ENCODE measurements around the gene NFE2L1. TPM values are rescaled to one million over a fixed set of nuclear protein-coding genes. Genes with fewer than 3 reads are reported as not detected.

Gene NFE2L1
- total RNA-seq, 1 experiment from 2014 or later, result 161 TPM

DNA sequence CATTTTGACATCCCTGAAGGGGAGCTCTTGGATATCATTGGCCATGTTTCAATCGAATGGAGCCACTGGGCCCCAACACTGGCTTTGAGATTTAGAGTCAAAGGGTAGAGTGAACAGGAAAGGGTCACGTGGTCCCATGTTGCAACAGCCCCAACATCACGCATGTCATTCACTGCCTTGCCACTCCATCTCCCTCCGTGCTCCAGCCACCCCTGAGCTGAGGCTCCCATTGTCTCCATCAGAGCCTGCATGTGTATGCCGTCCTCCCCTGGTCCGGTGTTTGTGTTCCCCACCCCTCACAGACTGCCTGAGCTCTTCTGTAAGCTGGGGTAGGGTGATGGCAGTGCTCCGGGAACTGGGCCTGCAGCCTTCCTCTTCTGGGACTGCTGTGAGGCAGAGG, 12.1 kb downstream of the NFE2L1 start:
- H2BK20ac ChIP-seq (ENCODE audit: low read depth, low read length, poor library complexity, severe bottlenecking), result no peak overlapping the region
- no peak overlapping the region; a peak in 1 of 5 replicates for H3K4me3 Mint-ChIP-seq

More for the DNA sequence above, 12.1 kb downstream of the NFE2L1 start:
- H3K14ac ChIP-seq (ENCODE audit: insufficient read depth, low read length), result no peak overlapping the region
- Mint-ChIP-seq H3K4me1 (peaks cover 27 to 41% of the 10 kb centered on the region in 2 experiments), H3K9me3 (no peaks in the 10 kb centered on the region; a peak in 1 of 5 replicates), H3K27me3 (ENCODE audit: low read depth) (no peaks in the 10 kb centered on the region; the same call in 1 of the 2 replicates), H3K27ac (peak overlapping the region in 2 of 3 experiments; percentile 92 to 94; a peak in 6 of 7 replicates), H3K36me3 (ENCODE audit: insufficient read depth in 1 of 3, low read depth in 3 of 3) (peaks cover 64 to 91% (median 74%) of the 10 kb centered on the region in 3 experiments)
- TF ChIP-seq, protein P1, sequence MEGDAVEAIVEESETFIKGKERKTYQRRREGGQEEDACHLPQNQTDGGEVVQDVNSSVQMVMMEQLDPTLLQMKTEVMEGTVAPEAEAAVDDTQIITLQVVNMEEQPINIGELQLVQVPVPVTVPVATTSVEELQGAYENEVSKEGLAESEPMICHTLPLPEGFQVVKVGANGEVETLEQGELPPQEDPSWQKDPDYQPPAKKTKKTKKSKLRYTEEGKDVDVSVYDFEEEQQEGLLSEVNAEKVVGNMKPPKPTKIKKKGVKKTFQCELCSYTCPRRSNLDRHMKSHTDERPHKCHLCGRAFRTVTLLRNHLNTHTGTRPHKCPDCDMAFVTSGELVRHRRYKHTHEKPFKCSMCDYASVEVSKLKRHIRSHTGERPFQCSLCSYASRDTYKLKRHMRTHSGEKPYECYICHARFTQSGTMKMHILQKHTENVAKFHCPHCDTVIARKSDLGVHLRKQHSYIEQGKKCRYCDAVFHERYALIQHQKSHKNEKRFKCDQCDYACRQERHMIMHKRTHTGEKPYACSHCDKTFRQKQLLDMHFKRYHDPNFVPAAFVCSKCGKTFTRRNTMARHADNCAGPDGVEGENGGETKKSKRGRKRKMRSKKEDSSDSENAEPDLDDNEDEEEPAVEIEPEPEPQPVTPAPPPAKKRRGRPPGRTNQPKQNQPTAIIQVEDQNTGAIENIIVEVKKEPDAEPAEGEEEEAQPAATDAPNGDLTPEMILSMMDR (conservative IDR thresholded peaks at IDR 0.05), result no peak
- peaks cover 8% of the 10 kb centered on the region; the same call in 1 of the 2 replicates for H3K79me2 ChIP-seq (ENCODE audit: insufficient read depth, low read length)
- H3K79me1 ChIP-seq (ENCODE audit: insufficient read depth, low read depth, low read length, poor library complexity, severe bottlenecking), result peaks cover 4% of the 10 kb centered on the region
- no peak overlapping the region for H2BK5ac ChIP-seq (ENCODE audit: insufficient read length, low read length)
- no peak overlapping the region for H3K56ac ChIP-seq (ENCODE audit: insufficient read length, low read depth, low read length)
- H3K27ac ChIP-seq (ENCODE audit: insufficient read length, low read depth, low read length), result no peak overlapping the region
- H3K4me2 ChIP-seq (ENCODE audit: insufficient read depth, insufficient read length, low read length), result no peak overlapping the region
- H2BK12ac ChIP-seq (ENCODE audit: insufficient read length, low read depth, low read length), result no peak overlapping the region
- no peaks in the 10 kb centered on the region for H3K9me3 ChIP-seq (ENCODE audit: control insufficient read depth, low read depth, low read length)
- no peak overlapping the region for H3K23ac ChIP-seq (ENCODE audit: insufficient read length, low read depth, low read length)
- no peaks in the 10 kb centered on the region; the same call in 1 of the 2 replicates for H3K4me1 ChIP-seq (ENCODE audit: insufficient read depth, low read length)
- H2BK120ac ChIP-seq (ENCODE audit: low read depth, low read length, poor library complexity, severe bottlenecking), result no peak overlapping the region
- no peak overlapping the region for H4K8ac ChIP-seq (replicated peaks; ENCODE audit: insufficient read length, low read depth, low read length)
- no peak overlapping the region for H3T11ph ChIP-seq (ENCODE audit: low read length)
- no peak overlapping the region for H3K4ac ChIP-seq (ENCODE audit: low read depth, low read length)
- no peaks in the 10 kb centered on the region for H3K27me3 ChIP-seq (ENCODE audit: insufficient read depth, low read length)
- no peak overlapping the region for H4K5ac ChIP-seq (ENCODE audit: insufficient read length, low read depth, low read length)
- H2AFZ ChIP-seq (ENCODE audit: low read length), result no peak overlapping the region
- no peak overlapping the region for H2AK5ac ChIP-seq (ENCODE audit: insufficient read length, low read length)
- H3K23me2 ChIP-seq (ENCODE audit: insufficient read length, low read depth, low read length, poor library complexity, severe bottlenecking), result peaks cover 4% of the 10 kb centered on the region
- no peak overlapping the region for H4K91ac ChIP-seq (ENCODE audit: insufficient read length, low read depth, low read length)
- DNase-seq, result no peak
- no peak overlapping the region for H2BK15ac ChIP-seq (ENCODE audit: low read depth, low read length)
- no peak overlapping the region for H3K18ac ChIP-seq (ENCODE audit: insufficient read length, low read depth, low read length)
- no CpG with 5 or more reads among the region's 7 CpGs for WGBS (ENCODE audit: extremely low coverage, insufficient read length, low lambda C conversion rate)
- no peaks in the 10 kb centered on the region for H4K20me1 ChIP-seq (ENCODE audit: control insufficient read depth, insufficient read depth, insufficient read length)
- no peak overlapping the region for H3K9ac ChIP-seq (ENCODE audit: extremely low read depth, insufficient read length, low read length)

All from H9 (cell line).